GM18502 (cell line): ENCODE measurements around the gene GRIK4.
A peak's percentile ranks its signal among the peaks of the same experiment; 100 is the strongest.
"Not testable (repeated sequence)": the region's sequence is repeated elsewhere in the genome, so short reads cannot be mapped to it uniquely, and the experiment has no call there.

Experiments used
- ATAC-seq: cut with Tn5 transposase; IDR thresholded peaks from one replicate; pipeline ENCODE4 v1.9.1; 2021; ENCODE audit warnings: mild to moderate bottlenecking; ENCODE audit not compliant: unreplicated experiment, poor library complexity

GRIK4 gene, protein sequence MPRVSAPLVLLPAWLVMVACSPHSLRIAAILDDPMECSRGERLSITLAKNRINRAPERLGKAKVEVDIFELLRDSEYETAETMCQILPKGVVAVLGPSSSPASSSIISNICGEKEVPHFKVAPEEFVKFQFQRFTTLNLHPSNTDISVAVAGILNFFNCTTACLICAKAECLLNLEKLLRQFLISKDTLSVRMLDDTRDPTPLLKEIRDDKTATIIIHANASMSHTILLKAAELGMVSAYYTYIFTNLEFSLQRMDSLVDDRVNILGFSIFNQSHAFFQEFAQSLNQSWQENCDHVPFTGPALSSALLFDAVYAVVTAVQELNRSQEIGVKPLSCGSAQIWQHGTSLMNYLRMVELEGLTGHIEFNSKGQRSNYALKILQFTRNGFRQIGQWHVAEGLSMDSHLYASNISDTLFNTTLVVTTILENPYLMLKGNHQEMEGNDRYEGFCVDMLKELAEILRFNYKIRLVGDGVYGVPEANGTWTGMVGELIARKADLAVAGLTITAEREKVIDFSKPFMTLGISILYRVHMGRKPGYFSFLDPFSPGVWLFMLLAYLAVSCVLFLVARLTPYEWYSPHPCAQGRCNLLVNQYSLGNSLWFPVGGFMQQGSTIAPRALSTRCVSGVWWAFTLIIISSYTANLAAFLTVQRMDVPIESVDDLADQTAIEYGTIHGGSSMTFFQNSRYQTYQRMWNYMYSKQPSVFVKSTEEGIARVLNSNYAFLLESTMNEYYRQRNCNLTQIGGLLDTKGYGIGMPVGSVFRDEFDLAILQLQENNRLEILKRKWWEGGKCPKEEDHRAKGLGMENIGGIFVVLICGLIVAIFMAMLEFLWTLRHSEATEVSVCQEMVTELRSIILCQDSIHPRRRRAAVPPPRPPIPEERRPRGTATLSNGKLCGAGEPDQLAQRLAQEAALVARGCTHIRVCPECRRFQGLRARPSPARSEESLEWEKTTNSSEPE

GRCh38 chr11:120511116-120511819 lies at the start of gene GRIK4:
TSS of gene GRIK4 (plus strand) at chr11:120511748. CDS start at chr11:120660319, 148,571 bp downstream.
- peak; percentile 90 for ATAC-seq

- ATAC-seq = no peak
Observed at GRCh38 chr11:120462825-120463224, 48.7 kb upstream of the GRIK4 start.

DNA sequence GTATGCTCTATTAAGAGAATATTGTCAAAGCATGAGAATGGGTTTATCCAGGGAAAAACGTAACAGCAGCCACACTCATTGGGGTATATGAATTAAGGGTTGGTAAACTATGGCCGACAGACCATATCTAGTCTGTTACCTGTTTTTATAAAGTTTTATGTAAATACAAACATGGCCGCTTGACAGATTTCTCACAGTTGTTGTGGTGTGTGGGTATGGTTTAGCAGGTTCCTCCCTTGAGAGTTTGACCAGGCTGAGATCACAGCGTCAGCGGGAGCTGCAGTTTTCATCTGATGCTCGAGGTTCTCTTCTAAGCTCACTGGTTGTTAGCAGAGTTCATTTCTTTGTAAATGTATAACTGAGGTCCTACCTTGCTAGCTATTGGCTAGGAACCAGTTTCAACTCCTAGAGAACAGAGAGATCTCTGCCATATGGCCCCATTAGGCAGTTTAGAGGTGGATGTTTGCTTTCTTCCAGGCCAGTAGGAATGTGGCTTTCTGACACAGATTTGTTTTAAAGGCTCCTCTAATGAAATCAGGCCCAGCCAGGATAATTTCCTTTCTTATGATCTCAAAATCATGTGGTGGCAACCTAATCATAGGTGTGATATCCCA lies 45.5 kb upstream of the GRIK4 start:
- ATAC-seq = no peak

DNA sequence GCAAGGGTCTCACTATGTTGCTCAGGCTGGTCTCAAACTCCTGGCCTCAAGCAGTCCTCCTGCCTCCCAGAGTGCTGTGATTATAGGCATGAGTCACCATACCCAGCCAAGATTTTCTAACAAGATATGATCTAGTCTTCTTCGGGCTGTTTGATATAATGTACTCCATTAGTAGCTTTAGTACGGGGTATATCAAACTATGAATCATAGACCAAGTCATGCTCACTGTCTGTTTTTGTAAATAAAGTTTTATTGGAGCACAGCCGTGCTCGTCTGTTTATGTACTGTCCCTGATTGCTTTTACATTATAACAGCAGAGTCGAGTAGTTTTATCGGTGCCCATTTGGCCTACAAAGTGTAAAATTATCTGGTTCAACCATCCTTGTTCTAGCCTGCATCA lies 43.9 kb upstream of the GRIK4 start:
- ATAC-seq = no peak

DNA sequence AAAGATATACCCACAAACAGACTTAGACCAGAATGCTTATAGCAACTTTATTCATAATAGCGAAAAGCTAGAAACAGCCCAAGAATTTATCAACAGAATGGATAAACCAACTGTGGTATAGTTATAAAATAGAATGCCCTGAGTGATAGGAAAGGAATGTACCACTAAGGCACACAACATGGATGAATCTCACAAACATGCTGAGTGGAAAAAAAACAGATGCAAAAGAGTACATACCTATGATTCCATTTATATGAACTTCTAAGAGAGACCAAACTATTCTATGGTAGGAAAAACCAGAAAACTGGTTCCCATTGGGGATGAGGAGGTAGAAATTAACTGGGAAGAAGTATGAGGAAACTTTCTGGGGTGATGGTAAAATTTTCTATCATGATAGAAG lies 40.4 kb upstream of the GRIK4 start:
- ATAC-seq = no peak

DNA sequence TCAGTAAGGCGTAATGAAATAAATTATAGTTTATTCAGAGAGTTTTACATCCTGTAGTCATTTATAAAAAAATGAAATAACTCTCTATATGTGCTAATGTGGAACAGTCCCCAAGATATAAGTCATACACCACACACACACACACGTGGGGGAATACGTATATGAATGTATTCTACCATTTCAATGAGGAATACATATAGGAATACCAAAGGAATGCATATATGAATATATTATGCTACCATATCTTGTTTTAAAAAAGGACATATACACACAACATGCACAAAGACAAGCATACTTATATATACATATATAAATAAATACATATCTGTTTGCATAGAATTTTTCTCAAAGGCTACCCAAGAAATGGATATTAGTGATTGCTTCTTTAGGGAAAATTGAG lies 39.6 kb upstream of the GRIK4 start:
- no peak for ATAC-seq

DNA sequence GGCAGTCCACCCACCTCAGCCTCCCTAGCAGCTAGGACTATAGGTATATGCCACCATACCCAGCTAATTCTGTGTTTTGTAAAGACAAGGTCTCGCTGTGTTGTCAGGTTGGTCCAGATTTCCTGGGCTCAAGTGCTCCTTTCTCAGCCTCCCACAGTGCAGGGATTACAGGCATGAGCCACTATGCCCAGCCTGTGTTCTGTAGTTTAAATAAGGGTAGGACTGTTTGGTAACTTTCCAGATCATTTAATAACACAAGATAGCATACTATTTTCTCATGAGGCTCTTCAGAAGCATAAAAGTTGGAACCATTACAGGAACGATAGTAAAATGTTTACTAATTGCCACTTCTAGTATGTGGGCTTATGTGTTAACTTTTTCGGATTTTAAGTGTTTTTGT lies 38.0 kb upstream of the GRIK4 start:
- ATAC-seq = no peak

- no peak for ATAC-seq
Observed at GRCh38 chr11:120482149-120482548, 29.4 kb upstream of the GRIK4 start.

GRCh38 chr11:120484722-120485121 lies 26.8 kb upstream of the GRIK4 start:
- ATAC-seq = no peak

DNA sequence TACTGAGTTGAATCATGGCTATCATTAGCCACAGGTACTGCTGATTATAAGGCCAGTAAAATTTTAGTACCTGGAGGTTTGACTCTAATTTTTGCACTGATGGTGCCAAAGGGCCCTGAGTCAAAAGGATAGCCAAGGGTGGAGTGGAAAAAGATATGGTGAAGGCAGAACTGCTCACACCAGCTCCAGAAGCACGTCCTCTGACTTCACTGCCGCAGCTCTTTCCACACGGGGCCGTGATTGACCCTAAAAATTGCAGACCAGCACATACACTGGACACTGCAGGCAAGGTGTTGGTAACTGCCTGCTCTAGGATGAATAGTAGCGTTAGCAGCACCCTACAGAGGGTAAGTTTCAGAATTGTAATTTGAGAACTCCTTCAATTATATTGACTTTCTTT lies 25.4 kb upstream of the GRIK4 start:
- ATAC-seq = no peak

GRCh38 chr11:120489799-120490198 lies 21.7 kb upstream of the GRIK4 start:
- ATAC-seq = no peak

DNA sequence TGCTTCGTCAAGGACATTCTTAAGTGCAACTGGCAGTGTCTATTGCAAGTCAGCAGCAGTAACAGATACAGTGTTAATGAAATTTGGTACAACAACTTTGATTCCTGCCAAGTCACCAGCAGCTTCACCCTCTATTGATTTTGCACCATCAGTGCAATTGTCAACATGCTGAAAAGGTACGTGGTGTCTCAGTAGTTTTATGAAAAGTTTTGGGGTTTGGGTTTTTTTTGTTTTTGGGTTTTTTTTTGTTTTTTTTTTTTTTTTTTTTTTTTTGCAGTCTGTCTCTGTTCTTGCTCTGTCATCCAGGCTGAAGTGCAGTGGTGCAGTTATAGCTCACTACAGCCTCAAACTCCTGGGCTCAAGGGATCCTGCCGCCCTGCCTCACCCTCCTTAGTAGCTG lies 19.1 kb upstream of the GRIK4 start:
- no peak for ATAC-seq

- no peak for ATAC-seq
Observed at GRCh38 chr11:120494595-120494994, 17.0 kb upstream of the GRIK4 start.

DNA sequence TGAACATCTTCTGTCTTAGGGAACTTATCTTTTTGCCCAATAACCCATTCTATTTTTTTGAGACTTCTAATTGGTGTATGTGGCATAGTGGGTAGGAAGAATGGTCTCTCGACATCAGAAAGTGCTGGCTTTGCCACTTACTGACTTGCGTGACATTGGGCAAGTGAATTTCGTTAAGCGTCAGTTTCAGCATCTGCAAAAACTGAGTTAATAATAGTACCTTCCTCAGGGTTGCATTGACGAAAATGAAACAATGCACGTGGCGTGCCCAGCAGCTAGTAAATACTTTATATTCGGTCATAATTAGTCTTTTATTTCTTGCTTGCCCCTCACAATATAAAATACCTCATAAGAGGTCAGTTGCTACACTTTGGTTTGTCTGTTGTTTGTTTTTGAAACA lies 12.5 kb upstream of the GRIK4 start:
- ATAC-seq = no peak

DNA sequence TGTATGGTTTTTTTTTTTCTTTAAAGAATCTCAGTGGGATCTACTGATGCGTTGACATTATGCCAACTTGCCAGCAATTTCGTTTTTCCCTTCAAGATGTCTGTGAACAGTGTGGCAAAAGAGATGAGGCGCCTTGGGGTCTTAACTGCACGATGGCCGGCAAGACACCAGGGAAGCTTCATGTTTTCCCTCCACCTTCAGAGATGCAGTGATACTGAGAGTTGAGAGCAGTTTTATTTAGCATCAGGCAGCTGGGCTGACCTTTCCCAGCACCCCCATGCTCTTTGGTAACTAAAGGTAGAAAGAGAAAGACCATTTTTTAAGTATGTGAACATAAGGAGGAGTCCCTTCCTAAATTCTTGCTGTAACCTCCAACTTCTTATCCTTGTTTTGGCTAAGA lies 11.7 kb upstream of the GRIK4 start:
- no peak for ATAC-seq

DNA sequence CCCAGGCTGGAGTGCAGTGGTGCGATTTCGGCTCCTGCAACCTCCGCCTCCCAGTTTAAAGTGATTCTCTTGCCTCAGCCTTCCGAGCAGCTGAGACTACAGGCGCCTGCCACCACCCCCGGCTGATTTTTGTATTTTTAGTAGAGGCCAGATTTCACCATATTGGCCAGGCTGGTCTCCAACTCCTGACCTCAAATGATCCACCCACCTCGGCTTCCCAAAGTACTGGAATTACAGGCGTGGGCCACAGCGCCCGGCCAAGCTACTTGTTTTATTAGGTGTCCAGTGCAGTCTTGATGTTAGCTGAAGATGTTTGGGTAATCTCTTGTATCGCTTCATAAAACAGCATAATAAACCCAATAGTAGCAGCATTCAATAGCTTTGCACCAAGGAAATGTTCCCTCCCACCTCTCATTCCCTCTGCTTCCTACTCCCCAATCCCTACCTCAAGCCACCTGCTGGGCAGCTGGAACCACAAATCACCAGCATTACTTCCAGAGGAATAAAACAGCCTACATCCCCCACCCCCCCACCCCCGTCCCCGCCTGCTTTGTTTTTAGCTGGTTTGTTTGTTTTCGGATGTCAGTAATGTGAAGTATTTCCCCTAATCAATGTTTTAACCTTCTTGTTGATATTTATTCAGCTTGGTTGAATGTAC lies 11.0 kb upstream of the GRIK4 start:
- no peak for ATAC-seq

DNA sequence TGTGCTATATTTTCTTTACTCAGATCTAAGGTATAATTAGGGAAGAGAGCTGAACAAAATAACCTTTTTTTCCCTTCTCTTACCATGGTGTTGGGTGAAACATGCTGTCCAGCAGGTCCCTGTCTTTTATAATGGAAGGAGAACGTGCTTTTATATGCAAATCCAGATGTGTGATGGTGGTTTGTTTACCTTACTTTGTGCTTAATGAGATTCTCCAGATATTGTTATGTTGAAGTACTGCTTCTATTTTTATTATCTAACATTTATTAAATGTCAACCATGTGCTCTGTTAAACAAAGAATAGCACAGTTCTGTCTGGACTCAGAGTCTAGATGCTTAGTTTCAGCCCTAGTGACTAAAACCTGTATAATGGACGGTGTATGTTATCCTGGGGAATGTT lies 10.1 kb upstream of the GRIK4 start:
- ATAC-seq = no peak

GRCh38 chr11:120501976-120502755 lies 9.4 kb upstream of the GRIK4 start:
- no peak for ATAC-seq

DNA sequence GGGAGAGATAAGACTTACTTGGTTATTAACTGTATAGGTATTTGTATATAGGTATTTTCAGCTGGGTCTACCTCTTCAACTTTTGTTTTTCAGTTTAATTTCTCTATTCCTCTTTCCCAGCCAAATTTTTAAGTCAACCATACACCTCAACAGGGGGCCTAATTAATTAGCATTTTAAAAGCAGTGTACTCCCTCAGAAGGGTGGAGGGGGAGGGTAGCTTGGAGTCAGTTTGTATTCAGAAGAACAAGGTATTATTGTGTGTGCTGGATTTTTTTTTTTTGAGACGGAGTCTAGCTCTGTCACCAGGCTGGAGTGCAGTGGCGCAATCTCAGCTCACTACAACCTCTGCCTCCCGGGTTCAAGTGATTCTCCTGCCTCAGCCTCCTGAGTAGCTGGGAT lies 8.0 kb upstream of the GRIK4 start:
- not testable (repeated sequence) for ATAC-seq
